Esophagus muscularis mucosa (tissue), 4 donors: Measurements from ENCODE around the gene ERG28. TPM values are rescaled to one million over a fixed set of nuclear protein-coding genes. Genes with fewer than 3 reads are reported as not detected.

ENCODE experiments used
- DNase-seq: peaks from one replicate; pipeline ENCODE4 v3.0.0-alpha.2; 2017; ENCODE audit errors: extremely low spot score
- H3K27ac ChIP-seq, 4 donors: fragments of 200-600 bp; sonication (generic); replicated peaks in 1 of 4; 1 replicate in 3 of 4; 2 replicates in 1 of 4; pipeline ENCODE4 v1.5.1; 2016 to 2019; ENCODE audit warnings: mild to moderate bottlenecking in 1 of 4
- H3K27me3 ChIP-seq, 4 donors: fragments of 200-600 bp; sonication (generic); one replicate each; pipeline versions ENCODE4 v1.5.1 to v1.6.0; 2016 to 2019
- H3K36me3 ChIP-seq, 4 donors: fragments of 200-600 bp; sonication (generic); one replicate each; pipeline ENCODE4 v1.5.1; 2016 to 2019
- H3K4me1 ChIP-seq, 4 donors: fragments of 200-600 bp; sonication (generic); one replicate each; pipeline ENCODE4 v1.5.1; 2016 to 2019
- H3K4me3 ChIP-seq, 4 donors: fragments of 200-600 bp; sonication (generic); 1 replicate in 2 of 4; 2 replicates in 2 of 4; pipeline ENCODE4 v1.5.1; 2016 to 2019; ENCODE audit warnings: mild to moderate bottlenecking in 4 of 4, moderate library complexity in 1 of 4
- H3K9me3 ChIP-seq, 4 donors: fragments of 200-600 bp; sonication (generic); 1 replicate in 3 of 4; 2 replicates in 1 of 4; pipeline ENCODE4 v1.5.1; 2016 to 2019
- EP300 ChIP-seq: sonication (generic); formaldehyde crosslinking; IDR thresholded peaks from one replicate; pipeline ENCODE4 v1.6.1; 2017; ENCODE audit warnings: antibody characterized with exemption
- POLR2A ChIP-seq: fragments of 450-650 bp; IDR thresholded peaks from one replicate; pipeline ENCODE4 v1.6.1; 2017; ENCODE audit warnings: antibody characterized with exemption, moderate library complexity, mild to moderate bottlenecking, low read depth
- POLR2AphosphoS5 ChIP-seq, 2 donors: sonication (generic); formaldehyde crosslinking; IDR thresholded peaks; one replicate each; pipeline ENCODE4 v1.6.1; 2017; ENCODE audit warnings: antibody characterized with exemption in 2 of 2
- WGBS: methylation state at CpG from one replicate; pipeline ENCODE4 v1.1.5; 2018; 5-methylcytosine and 5-hydroxymethylcytosine counted together
- intact Hi-C: fragments of 100-400 bp; cut with DNase I; formaldehyde crosslinking; loops from one replicate; pipeline ENCODE4 v1.15.1; 2023
- total RNA-seq, 4 donors: library from RNA; depleted of rRNA; stranded (reverse); fragments of >200 nt; gene quantifications; one replicate each; pipeline versions ENCODE4 v1.1.0 to v1.2.1, GENCODE V29; 2016
- TF ChIP-seq, protein P1 (sequence below), 3 experiments: fragments of 200-600 bp in 2 of 3; fragments of 450-650 bp in 1 of 3; sonication (generic) in 2 of 3; IDR thresholded peaks; one replicate each; pipeline ENCODE4 v1.5.1; 2017 to 2019; ENCODE audit warnings: antibody characterized with exemption in 3 of 3, mild to moderate bottlenecking in 2 of 3, moderate library complexity in 1 of 3

ERG28 gene
- total RNA-seq, 4 donors from 2014 or later = 6.0 to 7.5 (median 6.9) TPM

DNA sequence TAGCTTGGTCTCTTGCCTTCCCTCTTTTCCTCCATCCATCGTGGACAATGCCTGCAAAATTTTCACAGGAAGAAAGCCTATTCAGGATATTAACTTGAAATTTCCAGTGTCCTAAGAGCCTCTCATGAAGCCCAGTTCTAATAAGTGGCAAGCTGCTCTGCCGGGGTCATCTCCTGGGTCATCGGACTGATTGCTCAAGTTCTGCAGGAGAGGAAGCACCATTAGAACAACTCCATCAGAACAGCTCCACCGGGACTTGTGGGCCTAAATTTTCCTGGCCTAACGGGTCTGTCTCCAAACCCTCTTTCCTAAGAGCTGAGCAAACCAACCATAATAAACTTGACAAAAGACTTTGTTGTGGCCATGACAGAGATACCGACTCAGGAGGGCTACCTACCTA lies 13.9 kb downstream of the ERG28 start:
- Histone ChIP-seq H3K27me3 (no peaks in the 10 kb centered on the region), H3K4me1 (peaks cover 13 to 19% (median 17%) of the 10 kb centered on the region in 4 donors), H3K36me3 (peaks cover 16 to 42% (median 23%) of the 10 kb centered on the region in 4 donors), H3K27ac (no peak overlapping the region), H3K9me3 (no peaks in the 10 kb centered on the region), H3K4me3 (no peak overlapping the region)
- TF ChIP-seq POLR2A (no peak), POLR2AphosphoS5 (IDR thresholded peaks at IDR 0.05) (no peak), EP300 (no peak)
- TF ChIP-seq, protein P1, sequence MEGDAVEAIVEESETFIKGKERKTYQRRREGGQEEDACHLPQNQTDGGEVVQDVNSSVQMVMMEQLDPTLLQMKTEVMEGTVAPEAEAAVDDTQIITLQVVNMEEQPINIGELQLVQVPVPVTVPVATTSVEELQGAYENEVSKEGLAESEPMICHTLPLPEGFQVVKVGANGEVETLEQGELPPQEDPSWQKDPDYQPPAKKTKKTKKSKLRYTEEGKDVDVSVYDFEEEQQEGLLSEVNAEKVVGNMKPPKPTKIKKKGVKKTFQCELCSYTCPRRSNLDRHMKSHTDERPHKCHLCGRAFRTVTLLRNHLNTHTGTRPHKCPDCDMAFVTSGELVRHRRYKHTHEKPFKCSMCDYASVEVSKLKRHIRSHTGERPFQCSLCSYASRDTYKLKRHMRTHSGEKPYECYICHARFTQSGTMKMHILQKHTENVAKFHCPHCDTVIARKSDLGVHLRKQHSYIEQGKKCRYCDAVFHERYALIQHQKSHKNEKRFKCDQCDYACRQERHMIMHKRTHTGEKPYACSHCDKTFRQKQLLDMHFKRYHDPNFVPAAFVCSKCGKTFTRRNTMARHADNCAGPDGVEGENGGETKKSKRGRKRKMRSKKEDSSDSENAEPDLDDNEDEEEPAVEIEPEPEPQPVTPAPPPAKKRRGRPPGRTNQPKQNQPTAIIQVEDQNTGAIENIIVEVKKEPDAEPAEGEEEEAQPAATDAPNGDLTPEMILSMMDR (IDR thresholded peaks at IDR 0.05) = no peak
- no peak for DNase-seq
- intact Hi-C loops = no loop called here
- WGBS = 87% methylated on average over 6 of the region's 6 CpGs

DNA sequence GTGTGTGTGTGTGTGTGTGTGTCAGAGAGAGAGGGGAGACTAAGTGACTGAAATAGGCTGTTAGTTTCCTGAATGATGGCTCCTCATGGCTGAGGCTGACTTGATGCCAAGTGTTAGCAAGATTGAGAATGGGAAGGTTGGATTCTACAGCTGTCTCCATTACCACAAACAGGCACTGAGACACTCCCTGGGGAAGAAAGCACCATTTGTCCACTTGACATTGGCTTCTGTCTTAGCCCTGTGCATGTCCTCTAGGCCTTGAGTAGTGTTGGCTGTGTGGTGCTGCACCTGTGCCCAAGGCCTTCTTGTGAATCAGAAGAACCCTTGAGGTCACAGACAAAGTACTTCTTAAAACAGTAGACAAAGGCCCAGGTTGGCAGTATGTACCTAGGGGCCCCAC lies 15.6 kb downstream of the ERG28 start:
- intact Hi-C loops = no loop called here
- no peak for TF ChIP-seq POLR2A
- TF ChIP-seq, protein P1 (IDR thresholded peaks at IDR 0.05) = no peak
- no peak for TF ChIP-seq EP300
- no peak for TF ChIP-seq POLR2AphosphoS5 (IDR thresholded peaks at IDR 0.05)
- H3K9me3 ChIP-seq = no peaks in the 10 kb centered on the region
- H3K27me3 ChIP-seq = no peaks in the 10 kb centered on the region
- peaks cover 13 to 19% (median 17%) of the 10 kb centered on the region in 4 donors for H3K4me1 ChIP-seq
- peaks cover 0 to 30% (median 6%) of the 10 kb centered on the region in 4 donors for H3K36me3 ChIP-seq
- no peak overlapping the region for H3K4me3 ChIP-seq
- DNase-seq = no peak
- H3K27ac ChIP-seq = no peak overlapping the region

DNA sequence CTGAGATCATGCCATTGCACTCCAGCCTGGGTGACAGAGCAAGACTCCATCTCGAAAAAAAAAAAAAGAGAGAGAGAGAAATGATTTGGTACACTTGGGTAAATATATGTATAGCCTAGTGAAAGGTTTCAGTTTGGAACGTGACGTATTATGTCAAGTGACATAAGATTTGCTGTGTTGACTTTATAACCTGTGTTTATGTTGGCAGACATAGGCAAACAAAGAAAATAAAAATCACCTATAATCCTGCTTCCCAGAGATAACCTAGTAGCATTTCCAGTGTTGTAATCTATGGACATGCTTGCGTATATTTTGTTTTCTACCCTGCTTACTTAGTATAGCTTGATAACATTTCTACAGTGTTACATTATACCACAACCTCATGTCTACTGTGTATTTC lies 16.7 kb downstream of the ERG28 start:
- H3K27me3 ChIP-seq = no peaks in the 10 kb centered on the region
- 65% methylated on average over 4 of the region's 4 CpGs for WGBS
- H3K9me3 ChIP-seq = no peaks in the 10 kb centered on the region
- DNase-seq = no peak
- peaks cover 11 to 18% (median 16%) of the 10 kb centered on the region in 4 donors for H3K4me1 ChIP-seq
- H3K36me3 ChIP-seq = peaks cover 0 to 20% (median 0%) of the 10 kb centered on the region in 4 donors
- H3K4me3 ChIP-seq = no peak overlapping the region
- TF ChIP-seq POLR2A = no peak
- no peak for TF ChIP-seq POLR2AphosphoS5 (IDR thresholded peaks at IDR 0.05)
- TF ChIP-seq, protein P1 (IDR thresholded peaks at IDR 0.05) = no peak
- TF ChIP-seq EP300 = no peak
- intact Hi-C loops = no loop called here
- no peak overlapping the region for H3K27ac ChIP-seq

DNA sequence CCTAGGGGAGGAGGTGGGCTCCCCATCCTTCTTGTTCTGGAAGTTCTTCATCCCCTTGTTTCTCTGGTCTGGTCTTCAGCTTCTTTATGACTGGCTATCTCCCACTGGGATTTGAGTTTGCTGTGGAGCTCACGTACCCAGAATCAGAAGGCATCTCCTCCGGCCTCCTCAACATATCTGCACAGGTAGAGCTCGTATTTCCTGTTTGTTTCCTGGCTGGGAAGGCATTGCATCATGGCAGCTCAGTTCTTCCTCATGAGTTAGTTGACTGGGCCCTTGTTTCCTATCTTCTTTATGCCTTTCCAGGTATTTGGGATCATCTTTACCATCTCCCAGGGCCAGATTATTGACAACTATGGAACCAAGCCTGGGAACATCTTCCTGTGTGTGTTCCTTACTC lies 19.8 kb downstream of the ERG28 start:
- Histone ChIP-seq H3K9me3 (no peaks in the 10 kb centered on the region), H3K4me3 (no peak overlapping the region), H3K4me1 (no peaks in the 10 kb centered on the region), H3K27ac (no peak overlapping the region), H3K36me3 (peaks cover 0 to 10% (median 0%) of the 10 kb centered on the region in 4 donors), H3K27me3 (no peaks in the 10 kb centered on the region)
- WGBS = 94% methylated on average over 3 of the region's 3 CpGs
- TF ChIP-seq POLR2A (no peak), POLR2AphosphoS5 (IDR thresholded peaks at IDR 0.05) (no peak), EP300 (no peak)
- TF ChIP-seq, protein P1 (IDR thresholded peaks at IDR 0.05) = no peak
- DNase-seq = no peak
- intact Hi-C loops = no loop called here

DNA sequence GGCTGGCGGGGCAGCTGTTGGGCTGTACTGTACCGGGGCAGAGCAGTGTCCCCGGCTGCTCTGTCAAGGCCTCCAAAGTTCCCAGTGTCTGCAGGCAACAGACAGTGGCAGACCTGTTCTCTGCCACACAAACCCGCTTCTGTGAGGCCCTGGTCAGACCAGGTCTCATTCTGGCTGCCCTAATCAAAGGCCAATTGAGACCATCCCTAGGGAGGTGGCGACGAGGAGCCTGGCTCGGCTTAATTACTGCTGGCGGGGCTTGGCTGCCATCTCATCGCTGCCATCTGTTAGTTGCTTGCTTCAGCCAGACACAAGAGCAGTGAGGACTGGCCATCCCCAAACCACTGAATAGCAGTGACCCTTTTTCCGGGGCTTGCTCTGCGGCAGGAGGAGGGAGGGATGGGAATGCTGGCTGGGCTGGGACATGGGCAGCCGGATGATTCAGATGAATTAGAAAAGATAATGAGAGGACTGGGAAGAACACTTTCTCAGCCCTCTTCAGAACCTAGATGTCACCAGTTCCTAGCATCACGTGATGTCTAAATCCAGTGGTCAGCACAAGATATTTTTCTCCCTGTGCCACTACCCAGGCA lies 24.5 kb downstream of the ERG28 start:
- Histone ChIP-seq H3K9me3 (no peaks in the 10 kb centered on the region), H3K4me3 (no peak overlapping the region), H3K4me1 (no peaks in the 10 kb centered on the region), H3K27ac (no peak overlapping the region), H3K36me3 (no peaks in the 10 kb centered on the region), H3K27me3 (no peaks in the 10 kb centered on the region)
- intact Hi-C loops = no loop called here
- TF ChIP-seq, protein P1 (IDR thresholded peaks at IDR 0.05) = no peak
- TF ChIP-seq POLR2AphosphoS5 (IDR thresholded peaks at IDR 0.05) = no peak
- TF ChIP-seq POLR2A = no peak
- TF ChIP-seq EP300 = no peak
- DNase-seq = no peak
- WGBS = 67% methylated on average over 13 of the region's 13 CpGs
